OCI-LY1 (cell line): ENCODE measurements around the gene RASA3.

ENCODE experiments used
- H2AFZ ChIP-seq: fragments of 200-600 bp; sonication (generic), shearing (Covaris generic); 2 replicates; pipeline ENCODE4 v1.6.0; 2014; ENCODE audit warnings: antibody characterized with exemption, mild to moderate bottlenecking, low read length
- H3F3A ChIP-seq: fragments of 200-600 bp; sonication (generic), shearing (Covaris generic); 2 replicates; pipeline ENCODE4 v1.6.0; 2014; ENCODE audit warnings: mild to moderate bottlenecking, antibody characterized with exemption, low read length, moderate library complexity; ENCODE audit not compliant: insufficient read depth
- H3K27ac ChIP-seq: fragments of 200-600 bp; sonication (generic); 2 replicates; pipeline ENCODE4 v1.5.1; 2014; ENCODE audit warnings: low read length, mixed run types, mild to moderate bottlenecking, low read depth; ENCODE audit not compliant: poor library complexity, severe bottlenecking
- H3K27me3 ChIP-seq: fragments of 200-600 bp; sonication (generic); 2 replicates; pipeline ENCODE4 v1.6.0; 2014; ENCODE audit warnings: antibody characterized with exemption, mild to moderate bottlenecking, low read length, moderate library complexity; ENCODE audit not compliant: insufficient read depth
- H3K36me3 ChIP-seq: fragments of 200-600 bp; sonication (generic); 2 replicates; pipeline ENCODE4 v1.6.1; 2014; ENCODE audit warnings: mild to moderate bottlenecking, antibody characterized with exemption, low read length, moderate library complexity, mixed read lengths; ENCODE audit not compliant: insufficient read depth
- H3K4me1 ChIP-seq: fragments of 200-600 bp; sonication (generic); 2 replicates; pipeline ENCODE4 v1.5.1; 2014; ENCODE audit warnings: mild to moderate bottlenecking, low read length, moderate library complexity; ENCODE audit not compliant: insufficient read depth, severe bottlenecking
- H3K4me2 ChIP-seq: fragments of 200-600 bp; sonication (generic), shearing (Covaris generic); 2 replicates; pipeline ENCODE4 v1.6.1; 2014; ENCODE audit warnings: low read length
- H3K4me3 ChIP-seq: fragments of 200-600 bp; sonication (generic); 2 replicates; pipeline ENCODE4 v1.5.1; 2014; ENCODE audit warnings: low read length, low read depth, mild to moderate bottlenecking, mixed read lengths; ENCODE audit not compliant: poor library complexity, severe bottlenecking
- H3K79me2 ChIP-seq: fragments of 200-600 bp; shearing (Covaris generic); 2 replicates; pipeline ENCODE4 v1.6.1; 2016; ENCODE audit warnings: mixed run types, low read length, mixed read lengths; ENCODE audit not compliant: insufficient read depth
- H3K9ac ChIP-seq: fragments of 200-600 bp; sonication (generic), shearing (Covaris generic); 2 replicates; pipeline ENCODE4 v1.6.1; 2014; ENCODE audit warnings: mild to moderate bottlenecking, low read length, mixed read lengths
- H3K9me2 ChIP-seq: fragments of 200-600 bp; sonication (generic), shearing (Covaris generic); 2 replicates; pipeline ENCODE4 v1.6.1; 2014; ENCODE audit warnings: low read depth, mild to moderate bottlenecking, low read length, mixed read lengths
- H3K9me3 ChIP-seq: fragments of 200-600 bp; shearing (Covaris generic); 2 replicates; pipeline ENCODE4 v1.6.1; 2014; ENCODE audit warnings: low read length, mixed read lengths
- H4K20me1 ChIP-seq: fragments of 200-600 bp; sonication (generic), shearing (Covaris generic); 2 replicates; pipeline ENCODE4 v1.6.0; 2016; ENCODE audit warnings: mild to moderate bottlenecking, low read length; ENCODE audit not compliant: insufficient read depth
- CTCF ChIP-seq: fragments of 200-600 bp; sonication (generic), shearing (Covaris generic); IDR thresholded peaks from 2 replicates; pipeline ENCODE4 v1.5.1; 2017; ENCODE audit warnings: mild to moderate bottlenecking, antibody characterized with exemption, low read length, moderate library complexity, mixed read lengths
- EZH2 ChIP-seq: fragments of 200-600 bp; sonication (generic), shearing (Covaris generic); IDR thresholded peaks from 2 replicates; pipeline ENCODE4 v1.8.0; 2017; ENCODE audit warnings: borderline replicate concordance, mixed run types, mild to moderate bottlenecking, antibody characterized with exemption, low read length, moderate library complexity, mixed read lengths

RASA3 gene

GRCh38 chr13:114027826-114028225, 104.6 kb downstream of the RASA3 start:
- no peaks in the 10 kb centered on the region for H3K79me2 ChIP-seq
- H4K20me1 ChIP-seq = no peaks in the 10 kb centered on the region
- no peaks in the 10 kb centered on the region for H3K27me3 ChIP-seq
- no peaks in the 10 kb centered on the region for H3K36me3 ChIP-seq
- peak overlapping the region; percentile 65 for H3K9ac ChIP-seq
- H3K4me3 ChIP-seq = peak overlapping the region; percentile 66
- H3K4me2 ChIP-seq = peak overlapping the region; percentile 69
- H3F3A ChIP-seq = no peaks in the 10 kb centered on the region; the same call in 1 of the 2 replicates
- H2AFZ ChIP-seq = no peak overlapping the region
- H3K9me2 ChIP-seq = no peaks in the 10 kb centered on the region
- TF ChIP-seq EZH2 (no peak), CTCF (no peak)
- H3K9me3 ChIP-seq = no peaks in the 10 kb centered on the region
- peaks cover 54% of the 10 kb centered on the region for H3K4me1 ChIP-seq
- H3K27ac ChIP-seq = peak overlapping the region; percentile 94

- Histone ChIP-seq H3K4me2 (peak overlapping the region; percentile 69), H3K9me3 (no peaks in the 10 kb centered on the region), H3K27me3 (no peaks in the 10 kb centered on the region), H3K9ac (peak overlapping the region; percentile 65), H4K20me1 (no peaks in the 10 kb centered on the region), H3K36me3 (peaks cover 3% of the 10 kb centered on the region; the same call in 1 of the 2 replicates), H3K4me3 (peak overlapping the region; percentile 66), H3F3A (no peaks in the 10 kb centered on the region; the same call in 1 of the 2 replicates), H3K9me2 (no peaks in the 10 kb centered on the region), H2AFZ (no peak overlapping the region), H3K79me2 (no peaks in the 10 kb centered on the region), H3K27ac (peak overlapping the region; percentile 94), H3K4me1 (peaks cover 61% of the 10 kb centered on the region)
- TF ChIP-seq CTCF (no peak), EZH2 (no peak)
Observed at GRCh38 chr13:114027046-114027715, 105.2 kb downstream of the RASA3 start.

- H3K9ac ChIP-seq = peak overlapping the region; percentile 65
- peak overlapping the region; percentile 66 for H3K4me3 ChIP-seq
- peak overlapping the region; percentile 94 for H3K27ac ChIP-seq
- H3K79me2 ChIP-seq = no peaks in the 10 kb centered on the region
- peaks cover 10% of the 10 kb centered on the region; the same call in 1 of the 2 replicates for H3K36me3 ChIP-seq
- TF ChIP-seq CTCF (no peak), EZH2 (no peak)
- no peaks in the 10 kb centered on the region for H3K27me3 ChIP-seq
- H4K20me1 ChIP-seq = no peaks in the 10 kb centered on the region
- H3K4me1 ChIP-seq = peaks cover 68% of the 10 kb centered on the region
- no peaks in the 10 kb centered on the region; the same call in 1 of the 2 replicates for H3F3A ChIP-seq
- H3K9me2 ChIP-seq = no peaks in the 10 kb centered on the region
- peak overlapping the region; percentile 69 for H3K4me2 ChIP-seq
- no peak overlapping the region for H2AFZ ChIP-seq
- H3K9me3 ChIP-seq = no peaks in the 10 kb centered on the region
Observed at GRCh38 chr13:114026481-114026880, 105.9 kb downstream of the RASA3 start.
